Chondrocyte (in vitro differentiated cells): Measurements from ENCODE around the gene SCYL3. TPM values are rescaled to one million over a fixed set of nuclear protein-coding genes. Genes with fewer than 3 reads are reported as not detected.

Experiments used
- DNase-seq: peaks from one replicate; pipeline ENCODE4 v3.0.0; 2021; ENCODE audit warnings: mixed read lengths, low spot score
- H3K27ac Mint-ChIP-seq: one replicate; pipeline ENCODE4 v1.8.0; 2021; ENCODE audit warnings: mild to moderate bottlenecking, moderate library complexity, mixed read lengths; ENCODE audit not compliant: unreplicated experiment
- H3K27me3 Mint-ChIP-seq: 2 replicates; pipeline ENCODE4 v1.8.0; 2021; ENCODE audit warnings: low read depth, mixed read lengths
- H3K36me3 Mint-ChIP-seq: 2 replicates; pipeline ENCODE4 v1.8.0; 2021; ENCODE audit warnings: low read depth, mixed read lengths
- H3K4me1 Mint-ChIP-seq: 2 replicates; pipeline ENCODE4 v1.8.0; 2021; ENCODE audit warnings: low read depth, mild to moderate bottlenecking, mixed read lengths
- H3K4me3 Mint-ChIP-seq: one replicate; pipeline ENCODE4 v1.8.0; 2021; ENCODE audit warnings: mild to moderate bottlenecking, moderate library complexity, mixed read lengths; ENCODE audit not compliant: unreplicated experiment
- H3K9me3 Mint-ChIP-seq: 2 replicates; pipeline ENCODE4 v1.8.0; 2021; ENCODE audit warnings: low read depth, mixed read lengths
- CTCF ChIP-seq: fragments of 200-600 bp; sonication (generic); IDR thresholded peaks from 2 replicates; pipeline ENCODE4 v1.5.0; 2021; ENCODE audit warnings: antibody characterized with exemption, mild to moderate bottlenecking, moderate library complexity
- total RNA-seq: library from RNA; stranded (reverse); gene quantifications from 3 replicates; pipeline ENCODE4 v1.2.1, GENCODE V29; 2021

The SCYL3 gene
- total RNA-seq, 1 donor from 2014 or later = 6.3 TPM

DNA sequence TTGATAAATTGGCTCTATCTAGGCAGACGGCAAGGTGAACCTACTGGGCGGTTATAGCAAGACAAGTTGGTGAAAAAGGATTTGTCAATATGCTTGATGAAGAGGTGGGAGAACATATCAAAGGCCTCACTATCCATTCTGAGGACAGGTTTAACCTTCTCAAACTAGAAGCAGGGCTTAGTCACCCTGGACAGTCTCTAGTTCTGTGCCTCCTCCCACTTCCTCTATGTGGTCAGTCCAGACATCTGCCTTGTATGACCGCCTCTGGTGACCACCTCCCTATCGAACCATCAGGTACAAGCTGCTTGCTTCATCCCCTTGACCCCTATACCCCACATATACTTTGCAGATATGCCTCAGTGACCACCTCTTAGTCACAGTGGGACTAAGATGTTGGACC lies 2.3 kb upstream of the SCYL3 start:
- H3K9me3 Mint-ChIP-seq = no peaks in the 10 kb centered on the region
- no peak overlapping the region for H3K4me3 Mint-ChIP-seq
- H3K27me3 Mint-ChIP-seq = peaks cover 8% of the 10 kb centered on the region
- no peak for DNase-seq
- no peak for TF ChIP-seq CTCF
- H3K36me3 Mint-ChIP-seq = no peaks in the 10 kb centered on the region
- H3K27ac Mint-ChIP-seq = no peak overlapping the region
- H3K4me1 Mint-ChIP-seq = peaks cover 20% of the 10 kb centered on the region

DNA sequence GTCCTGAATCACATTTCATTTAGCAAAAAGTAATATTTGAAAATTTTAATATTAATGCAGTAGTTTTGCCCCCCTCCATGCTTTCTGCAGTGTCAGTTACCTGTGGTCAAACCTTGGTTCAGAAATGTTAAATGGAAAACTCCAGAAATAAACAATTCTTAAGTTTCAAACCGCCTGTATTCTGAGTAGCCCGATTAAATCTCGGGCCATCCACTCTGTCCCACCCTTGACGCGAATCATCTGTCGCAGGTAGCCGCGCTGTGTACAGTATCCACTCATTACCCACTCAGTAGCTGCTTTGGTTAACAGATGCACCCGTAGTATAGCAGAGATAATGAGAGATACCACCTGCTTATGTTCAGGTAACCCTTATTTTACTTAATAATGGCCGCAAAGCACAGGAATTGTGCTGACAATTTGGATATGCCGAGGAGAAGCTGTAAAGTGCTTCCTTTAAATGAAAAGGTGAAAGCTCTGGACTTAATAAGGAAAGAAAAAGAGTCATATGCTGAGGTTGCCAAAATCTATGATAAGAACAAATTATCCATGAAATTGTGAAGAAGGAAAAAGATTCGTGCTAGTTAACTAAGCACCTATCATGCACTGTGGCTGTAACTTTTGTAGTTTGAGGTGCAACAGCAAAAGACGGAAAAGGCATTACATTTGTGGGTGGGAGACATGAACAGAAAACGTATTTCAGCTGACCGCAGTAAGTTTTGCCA lies 889 bp upstream of the SCYL3 start:
- peaks cover 8% of the 10 kb centered on the region for H3K27me3 Mint-ChIP-seq
- no peaks in the 10 kb centered on the region for H3K9me3 Mint-ChIP-seq
- no peaks in the 10 kb centered on the region for H3K36me3 Mint-ChIP-seq
- peak overlapping the region; percentile 100 for H3K27ac Mint-ChIP-seq
- TF ChIP-seq CTCF = no peak
- H3K4me3 Mint-ChIP-seq = peak overlapping the region; percentile 82
- peaks cover 28% of the 10 kb centered on the region for H3K4me1 Mint-ChIP-seq
- no peak for DNase-seq

DNA sequence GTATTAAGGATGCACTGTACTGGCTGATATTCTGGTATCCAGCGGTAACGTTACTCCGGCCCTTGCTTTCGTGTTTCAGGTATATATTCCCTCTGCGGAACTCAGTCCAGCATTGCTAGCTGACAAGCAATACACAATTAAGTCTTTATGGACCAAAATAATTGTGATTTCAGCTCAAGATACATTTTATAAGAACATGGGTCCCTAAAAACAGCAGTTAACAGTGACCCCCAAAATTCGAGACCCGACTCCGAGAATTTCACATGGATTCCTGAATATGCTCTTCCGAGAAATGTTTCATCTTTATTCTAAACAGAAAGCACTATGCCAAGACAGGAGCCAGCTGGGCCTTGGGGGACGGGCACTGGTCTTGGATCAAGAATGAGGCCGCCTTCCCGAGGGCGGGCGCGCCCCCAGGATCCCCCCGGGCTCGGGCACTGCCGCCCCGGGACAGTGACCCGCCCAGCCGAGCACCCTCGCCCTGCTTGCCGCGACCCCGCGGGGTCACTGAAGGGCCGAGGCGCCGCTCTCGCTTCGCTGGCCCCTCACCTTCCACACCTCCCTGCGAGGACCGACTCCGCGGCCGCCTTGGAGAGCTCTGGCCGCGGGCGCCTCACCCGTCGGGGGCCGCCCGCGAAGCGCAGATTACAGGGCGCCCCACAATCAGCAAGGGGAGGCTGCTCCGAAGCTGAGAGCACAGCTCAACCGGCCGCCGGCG lies 610 bp downstream of the SCYL3 start:
- no peak for TF ChIP-seq CTCF
- Mint-ChIP-seq H3K9me3 (no peaks in the 10 kb centered on the region), H3K4me1 (peaks cover 36% of the 10 kb centered on the region), H3K27ac (peak overlapping the region; percentile 73), H3K27me3 (peaks cover 8% of the 10 kb centered on the region), H3K36me3 (peaks cover 2% of the 10 kb centered on the region), H3K4me3 (peak overlapping the region; percentile 82)
- DNase-seq = no peak

DNA sequence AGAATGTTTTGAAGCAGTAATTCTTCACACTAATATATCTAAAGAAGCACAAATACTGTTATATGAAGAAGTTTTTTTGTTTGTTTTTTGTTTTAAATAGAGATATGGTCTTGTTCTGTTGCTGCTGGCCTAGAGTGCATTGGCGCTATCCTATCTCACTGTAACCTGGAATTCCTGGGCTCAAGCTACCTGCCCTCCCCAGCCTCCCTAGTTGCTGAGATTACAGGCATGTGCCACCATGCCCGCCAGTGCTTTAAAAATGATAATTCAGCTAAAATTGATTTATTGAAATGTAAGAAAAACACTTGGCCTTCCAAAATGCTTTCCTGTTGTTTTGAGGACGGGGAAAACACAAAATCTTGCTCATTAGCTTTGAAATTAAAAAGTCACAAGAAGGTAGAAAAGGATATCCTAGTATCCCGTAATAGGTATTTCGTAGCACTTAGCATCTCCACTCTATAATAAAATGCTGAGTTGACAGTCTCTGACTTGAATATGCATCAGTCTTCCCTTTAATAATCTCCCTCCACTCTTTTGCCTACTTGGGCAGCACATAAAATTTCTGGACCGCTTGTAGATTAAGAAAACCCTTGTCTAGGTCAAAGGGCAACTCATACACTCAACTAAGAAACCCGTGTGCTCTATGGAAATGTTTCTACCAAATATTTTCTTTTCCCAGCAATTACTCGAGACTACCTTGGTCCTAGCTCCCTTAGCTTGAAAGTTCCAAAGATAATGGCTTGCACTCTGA lies 1.3 kb downstream of the SCYL3 start:
- TF ChIP-seq CTCF = no peak
- DNase-seq = no peak
- H3K9me3 Mint-ChIP-seq = no peaks in the 10 kb centered on the region
- peaks cover 8% of the 10 kb centered on the region for H3K27me3 Mint-ChIP-seq
- H3K36me3 Mint-ChIP-seq = peaks cover 2% of the 10 kb centered on the region
- H3K4me1 Mint-ChIP-seq = peaks cover 36% of the 10 kb centered on the region
- H3K4me3 Mint-ChIP-seq = peak overlapping the region; percentile 82
- H3K27ac Mint-ChIP-seq = peak overlapping the region; percentile 73

GRCh38 chr1:169891539-169891885 lies 2.2 kb downstream of the SCYL3 start:
- H3K4me1 Mint-ChIP-seq = peaks cover 36% of the 10 kb centered on the region
- peaks cover 2% of the 10 kb centered on the region for H3K27me3 Mint-ChIP-seq
- H3K36me3 Mint-ChIP-seq = peaks cover 2% of the 10 kb centered on the region
- peak overlapping the region; percentile 79 for H3K27ac Mint-ChIP-seq
- H3K4me3 Mint-ChIP-seq = no peak overlapping the region
- DNase-seq = no peak
- H3K9me3 Mint-ChIP-seq = no peaks in the 10 kb centered on the region
- TF ChIP-seq CTCF = no peak
